Nephron progenitor cell (in vitro differentiated cells): ENCODE data around the gene RAB3A.

Experiments used
- DNase-seq: peaks from one replicate; pipeline ENCODE4 v3.0.0; 2021
- H3K27ac Mint-ChIP-seq: 2 replicates; pipeline ENCODE4 v1.8.0; 2021; ENCODE audit warnings: mild to moderate bottlenecking, moderate library complexity, mixed read lengths
- H3K27me3 Mint-ChIP-seq: 2 replicates; pipeline ENCODE4 v1.8.0; 2021; ENCODE audit warnings: mild to moderate bottlenecking, low read depth, mixed read lengths; ENCODE audit not compliant: poor library complexity
- H3K36me3 Mint-ChIP-seq: 2 replicates; pipeline ENCODE4 v1.8.0; 2021; ENCODE audit warnings: low read depth, mixed read lengths
- H3K4me1 Mint-ChIP-seq: 2 replicates; pipeline ENCODE4 v1.8.0; 2021; ENCODE audit warnings: mixed read lengths
- H3K4me3 Mint-ChIP-seq: 2 replicates; pipeline ENCODE4 v1.8.0; 2021; ENCODE audit warnings: mild to moderate bottlenecking, moderate library complexity, mixed read lengths
- H3K9me3 Mint-ChIP-seq: 2 replicates; pipeline ENCODE4 v1.8.0; 2021; ENCODE audit warnings: mild to moderate bottlenecking, moderate library complexity, mixed read lengths
- CTCF ChIP-seq: fragments of 200-600 bp; sonication (generic); IDR thresholded peaks from 2 replicates; pipeline ENCODE4 v1.5.0; 2021; ENCODE audit warnings: antibody characterized with exemption

The RAB3A gene

GRCh38 chr19:18152442-18152816 is 51.4 kb downstream of the RAB3A start:
- Mint-ChIP-seq H3K27me3 (no peaks in the 10 kb centered on the region), H3K36me3 (peaks cover 14% of the 10 kb centered on the region), H3K9me3 (no peaks in the 10 kb centered on the region), H3K4me1 (peaks cover 32% of the 10 kb centered on the region), H3K27ac (peak overlapping the region; percentile 99), H3K4me3 (peak overlapping the region; percentile 81)
- TF ChIP-seq CTCF, result peak; percentile 65
- peak; percentile 99 for DNase-seq

GRCh38 chr19:18150776-18151624 is 52.8 kb downstream of the RAB3A start:
- Mint-ChIP-seq H3K4me3 (peak overlapping the region; percentile 81), H3K27me3 (peaks cover 3% of the 10 kb centered on the region), H3K9me3 (no peaks in the 10 kb centered on the region), H3K4me1 (peaks cover 22% of the 10 kb centered on the region), H3K36me3 (peaks cover 17% of the 10 kb centered on the region), H3K27ac (no peak overlapping the region)
- TF ChIP-seq CTCF, result no peak
- DNase-seq, result no peak

GRCh38 chr19:18149596-18149975 is 54.3 kb downstream of the RAB3A start:
- H3K27ac Mint-ChIP-seq, result no peak overlapping the region

GRCh38 chr19:18147396-18147795 is 56.4 kb downstream of the RAB3A start:
- Mint-ChIP-seq H3K27ac (no peak overlapping the region), H3K27me3 (peaks cover 6% of the 10 kb centered on the region), H3K4me3 (no peak overlapping the region), H3K4me1 (peaks cover 11% of the 10 kb centered on the region), H3K9me3 (no peaks in the 10 kb centered on the region), H3K36me3 (peaks cover 26% of the 10 kb centered on the region)
- no peak for TF ChIP-seq CTCF
- DNase-seq, result no peak

More at GRCh38 chr19:18149596-18149975, 54.3 kb downstream of the RAB3A start:
- no peaks in the 10 kb centered on the region for H3K9me3 Mint-ChIP-seq
- H3K27me3 Mint-ChIP-seq, result peaks cover 3% of the 10 kb centered on the region
- H3K4me1 Mint-ChIP-seq, result peaks cover 21% of the 10 kb centered on the region
- peaks cover 21% of the 10 kb centered on the region for H3K36me3 Mint-ChIP-seq
- TF ChIP-seq CTCF, result no peak
- no peak overlapping the region for H3K4me3 Mint-ChIP-seq
- no peak for DNase-seq
